MM.1S (cell line): ENCODE measurements around the gene ARVCF.

Experiments
- CTCF ChIP-seq: fragments of 300-600 bp; sonication (generic); IDR thresholded peaks from 2 replicates; pipeline ENCODE4 v1.5.1; 2016; ENCODE audit warnings: antibody characterized with exemption, low read length, mixed read lengths
- EZH2 ChIP-seq: fragments of 300-600 bp; sonication (generic); optimal IDR thresholded peaks from 2 replicates; pipeline ENCODE3; 2017; ENCODE audit warnings: low read depth, mild to moderate bottlenecking, antibody characterized with exemption, low read length, mixed read lengths

DNA sequence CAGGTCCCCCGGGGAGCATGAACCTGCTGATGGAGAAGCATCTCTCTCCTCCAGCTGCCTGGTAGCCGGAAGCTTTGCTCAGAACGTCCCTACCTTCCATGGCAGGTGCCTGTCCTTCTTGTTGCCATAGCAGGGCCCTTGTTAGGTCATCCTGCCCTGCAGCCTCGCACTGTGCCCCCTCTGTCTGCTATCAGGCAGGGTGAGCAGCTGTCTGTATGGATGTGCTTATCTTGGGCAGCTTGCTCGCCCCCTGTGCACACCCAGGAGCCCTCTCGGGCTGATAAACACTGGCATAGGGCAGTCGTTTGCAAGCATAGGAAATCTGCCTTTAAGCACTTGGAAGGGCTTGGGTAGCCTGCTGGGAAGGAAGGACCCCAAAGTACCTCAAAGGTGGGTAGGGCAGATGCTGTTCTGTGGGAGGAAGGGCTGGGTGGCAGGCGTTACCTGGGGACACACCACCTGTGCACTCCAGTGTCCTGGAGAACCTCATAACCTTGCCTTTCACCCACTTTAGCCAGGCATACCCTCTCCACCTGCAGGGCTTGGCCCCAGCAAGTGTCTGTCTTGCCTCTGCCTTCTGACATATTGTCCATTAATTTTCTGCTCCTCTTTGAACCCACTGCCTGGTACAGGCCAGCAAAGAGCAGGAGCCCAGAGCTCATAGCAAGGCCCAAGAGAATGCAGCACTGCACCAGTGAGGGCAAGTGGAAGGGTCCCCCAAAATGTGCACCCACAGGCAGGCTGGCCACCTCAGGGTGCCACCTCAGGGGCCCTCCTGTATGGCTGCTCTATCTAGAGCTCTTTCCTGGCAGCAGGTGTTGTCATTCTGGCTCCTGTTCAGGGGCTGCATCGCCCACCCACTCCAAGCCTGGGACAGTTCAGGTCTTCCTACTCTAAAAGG, 83.0 kb downstream of the ARVCF start:
- no peak for TF ChIP-seq CTCF
- no peak for TF ChIP-seq EZH2
